DND-41 (cell line): ENCODE measurements around the gene GLYATL3.

Experiments used
- ATAC-seq: fragments of 200-7000 bp; cut with Tn5 transposase; 3 replicates; pipeline ENCODE4 v1.9.1; 2021; ENCODE audit warnings: low read depth; ENCODE audit not compliant: insufficient read depth
- DNase-seq: peaks from one replicate; pipeline ENCODE4 v3.0.0-alpha.2; 2020
- H2AFZ ChIP-seq: 2 replicates; pipeline ENCODE4 v1.6.0; 2012; ENCODE audit warnings: low read depth, low read length
- H3K27ac ChIP-seq: 2 replicates; pipeline ENCODE4 v1.5.1; 2012; ENCODE audit warnings: low read length, inconsistent platforms
- H3K27me3 ChIP-seq: fragments of 200-600 bp; sonication (generic); 2 replicates; pipeline ENCODE4 v1.6.0; 2012; ENCODE audit warnings: low read length, mild to moderate bottlenecking, inconsistent platforms; ENCODE audit not compliant: insufficient read depth, poor library complexity
- H3K36me3 ChIP-seq: 2 replicates; pipeline ENCODE4 v1.5.1; 2012; ENCODE audit warnings: low read length, inconsistent platforms; ENCODE audit not compliant: insufficient read depth
- H3K4me1 ChIP-seq: 2 replicates; pipeline ENCODE4 v1.5.1; 2012; ENCODE audit warnings: mild to moderate bottlenecking, low read length; ENCODE audit not compliant: insufficient read depth
- H3K4me2 ChIP-seq: 2 replicates; pipeline ENCODE4 v1.6.0; 2012; ENCODE audit warnings: mild to moderate bottlenecking, moderate library complexity, low read length, inconsistent platforms; ENCODE audit not compliant: insufficient read depth
- H3K4me3 ChIP-seq, 2 experiments: fragments of 200-600 bp in 1 of 2; shearing (Covaris generic) in 1 of 2; 2 replicates each; pipeline ENCODE4 v1.5.1; 2012 to 2016; ENCODE audit warnings: inconsistent platforms in 2 of 2, low read length in 2 of 2, mild to moderate bottlenecking in 2 of 2, low read depth in 1 of 2, moderate library complexity in 1 of 2
- H3K79me2 ChIP-seq: 2 replicates; pipeline ENCODE4 v1.6.0; 2012; ENCODE audit warnings: low read length, inconsistent platforms; ENCODE audit not compliant: insufficient read depth
- H3K9ac ChIP-seq: 2 replicates; pipeline ENCODE4 v1.6.0; 2012; ENCODE audit warnings: low read depth, mild to moderate bottlenecking, inconsistent platforms, low read length, moderate library complexity
- H3K9me3 ChIP-seq: 2 replicates; pipeline ENCODE4 v1.5.1; 2012; ENCODE audit warnings: low read length, moderate library complexity, mild to moderate bottlenecking, inconsistent platforms; ENCODE audit not compliant: insufficient read depth, severe bottlenecking
- H4K20me1 ChIP-seq: 2 replicates; pipeline ENCODE4 v1.6.0; 2012; ENCODE audit warnings: low read length; ENCODE audit not compliant: insufficient read depth
- EZH2 ChIP-seq: IDR thresholded peaks from 3 replicates; pipeline ENCODE4 v1.6.1; 2012; ENCODE audit warnings: borderline replicate concordance, low read depth, mild to moderate bottlenecking, moderate library complexity, low read length, inconsistent platforms; ENCODE audit not compliant: severe bottlenecking
- TF ChIP-seq, protein P1 (sequence below): IDR thresholded peaks from 2 replicates; pipeline ENCODE4 v1.5.1; 2012; ENCODE audit warnings: borderline replicate concordance, low read length, moderate library complexity, mild to moderate bottlenecking; ENCODE audit not compliant: poor library complexity, severe bottlenecking; ENCODE audit errors: extremely low read depth

GLYATL3 gene

DNA sequence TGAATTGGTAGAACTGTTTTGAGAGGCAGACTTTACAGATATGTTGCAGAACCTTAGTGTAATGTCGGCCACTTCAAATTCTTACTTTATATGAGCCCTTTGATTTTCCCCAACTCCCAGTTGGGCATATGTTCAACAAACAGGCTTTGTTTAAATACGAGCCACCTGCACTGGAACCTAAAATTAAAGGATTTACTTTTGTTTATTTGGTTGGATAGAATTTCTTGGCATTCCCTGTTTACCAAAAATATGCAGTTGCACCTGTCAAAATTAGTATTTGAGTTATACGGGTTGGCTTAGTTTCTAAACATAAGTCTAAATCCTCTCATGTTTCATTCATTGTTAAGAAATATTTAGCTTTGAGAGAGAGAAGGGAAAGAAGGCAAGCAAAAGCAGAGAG is 2.4 kb upstream of the GLYATL3 start:
- Histone ChIP-seq H3K36me3 (peaks cover 18% of the 10 kb centered on the region), H3K27ac (no peak overlapping the region), H3K27me3 (no peaks in the 10 kb centered on the region), H2AFZ (no peak overlapping the region), H4K20me1 (no peaks in the 10 kb centered on the region), H3K4me2 (no peak overlapping the region), H3K4me3 (no peak overlapping the region), H3K79me2 (no peaks in the 10 kb centered on the region), H3K9ac (no peak overlapping the region), H3K9me3 (no peaks in the 10 kb centered on the region), H3K4me1 (no peaks in the 10 kb centered on the region)
- ATAC-seq (no peak), DNase-seq (no peak)
- TF ChIP-seq EZH2: no peak
- TF ChIP-seq, protein P1, sequence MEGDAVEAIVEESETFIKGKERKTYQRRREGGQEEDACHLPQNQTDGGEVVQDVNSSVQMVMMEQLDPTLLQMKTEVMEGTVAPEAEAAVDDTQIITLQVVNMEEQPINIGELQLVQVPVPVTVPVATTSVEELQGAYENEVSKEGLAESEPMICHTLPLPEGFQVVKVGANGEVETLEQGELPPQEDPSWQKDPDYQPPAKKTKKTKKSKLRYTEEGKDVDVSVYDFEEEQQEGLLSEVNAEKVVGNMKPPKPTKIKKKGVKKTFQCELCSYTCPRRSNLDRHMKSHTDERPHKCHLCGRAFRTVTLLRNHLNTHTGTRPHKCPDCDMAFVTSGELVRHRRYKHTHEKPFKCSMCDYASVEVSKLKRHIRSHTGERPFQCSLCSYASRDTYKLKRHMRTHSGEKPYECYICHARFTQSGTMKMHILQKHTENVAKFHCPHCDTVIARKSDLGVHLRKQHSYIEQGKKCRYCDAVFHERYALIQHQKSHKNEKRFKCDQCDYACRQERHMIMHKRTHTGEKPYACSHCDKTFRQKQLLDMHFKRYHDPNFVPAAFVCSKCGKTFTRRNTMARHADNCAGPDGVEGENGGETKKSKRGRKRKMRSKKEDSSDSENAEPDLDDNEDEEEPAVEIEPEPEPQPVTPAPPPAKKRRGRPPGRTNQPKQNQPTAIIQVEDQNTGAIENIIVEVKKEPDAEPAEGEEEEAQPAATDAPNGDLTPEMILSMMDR: no peak

DNA sequence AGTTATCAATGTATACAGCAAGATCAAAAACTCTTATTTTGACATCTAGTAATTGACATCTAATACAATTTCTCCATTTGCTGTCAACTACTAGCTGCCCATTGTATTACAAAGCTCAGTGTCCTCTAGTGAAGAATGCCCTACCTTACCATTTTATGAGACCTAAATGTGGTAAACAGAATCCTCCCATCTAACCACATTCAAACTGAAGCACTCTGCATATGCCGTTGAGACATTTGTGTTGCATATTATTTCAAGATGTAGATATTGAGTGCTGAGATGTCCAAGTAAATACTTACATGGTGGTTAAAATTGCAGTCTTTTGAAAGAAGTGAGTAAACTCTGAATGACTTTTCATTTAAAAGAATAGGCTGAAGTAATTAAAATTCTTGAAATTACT is 597 bp upstream of the GLYATL3 start:
- DNase-seq: no peak
- no peak for ATAC-seq
- Histone ChIP-seq H2AFZ (no peak overlapping the region), H3K4me1 (no peaks in the 10 kb centered on the region), H3K27ac (no peak overlapping the region), H3K4me2 (no peak overlapping the region), H3K9me3 (no peaks in the 10 kb centered on the region), H3K27me3 (no peaks in the 10 kb centered on the region), H3K79me2 (no peaks in the 10 kb centered on the region), H3K9ac (no peak overlapping the region), H3K36me3 (peaks cover 1% of the 10 kb centered on the region; the same call in 1 of the 2 replicates), H3K4me3 (no peak overlapping the region), H4K20me1 (no peaks in the 10 kb centered on the region)
- TF ChIP-seq, protein P1: no peak
- no peak for TF ChIP-seq EZH2

DNA sequence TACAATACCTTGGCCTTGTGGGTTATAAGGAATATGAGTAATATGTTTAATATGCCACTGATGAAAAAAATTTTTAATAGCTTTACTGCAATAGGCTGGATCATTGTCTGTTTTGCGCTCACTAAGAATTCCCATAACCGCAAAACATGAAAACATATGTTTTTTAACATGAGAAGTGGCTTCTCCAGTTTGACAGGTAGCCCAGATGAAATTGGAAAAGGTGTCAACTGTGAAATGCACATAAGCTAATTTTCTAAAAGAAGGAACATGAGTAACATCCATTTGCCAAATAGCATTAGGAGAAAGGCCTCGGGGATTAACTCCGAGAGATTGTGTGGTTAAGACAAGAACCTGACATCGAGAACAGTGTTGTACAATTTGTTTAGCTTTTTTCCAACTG is 4.9 kb downstream of the GLYATL3 start:
- H3K4me3 ChIP-seq: no peak overlapping the region
- H3K27ac ChIP-seq: no peak overlapping the region
- TF ChIP-seq EZH2: no peak
- TF ChIP-seq, protein P1: no peak
- H4K20me1 ChIP-seq: no peaks in the 10 kb centered on the region
- H3K4me2 ChIP-seq: no peak overlapping the region
- no peaks in the 10 kb centered on the region for H3K4me1 ChIP-seq
- H3K9ac ChIP-seq: no peak overlapping the region
- ATAC-seq (no peak), DNase-seq (no peak)
- no peak overlapping the region for H2AFZ ChIP-seq
- H3K27me3 ChIP-seq: no peaks in the 10 kb centered on the region
- no peaks in the 10 kb centered on the region for H3K9me3 ChIP-seq
- H3K79me2 ChIP-seq: no peaks in the 10 kb centered on the region
- H3K36me3 ChIP-seq: no peaks in the 10 kb centered on the region

DNA sequence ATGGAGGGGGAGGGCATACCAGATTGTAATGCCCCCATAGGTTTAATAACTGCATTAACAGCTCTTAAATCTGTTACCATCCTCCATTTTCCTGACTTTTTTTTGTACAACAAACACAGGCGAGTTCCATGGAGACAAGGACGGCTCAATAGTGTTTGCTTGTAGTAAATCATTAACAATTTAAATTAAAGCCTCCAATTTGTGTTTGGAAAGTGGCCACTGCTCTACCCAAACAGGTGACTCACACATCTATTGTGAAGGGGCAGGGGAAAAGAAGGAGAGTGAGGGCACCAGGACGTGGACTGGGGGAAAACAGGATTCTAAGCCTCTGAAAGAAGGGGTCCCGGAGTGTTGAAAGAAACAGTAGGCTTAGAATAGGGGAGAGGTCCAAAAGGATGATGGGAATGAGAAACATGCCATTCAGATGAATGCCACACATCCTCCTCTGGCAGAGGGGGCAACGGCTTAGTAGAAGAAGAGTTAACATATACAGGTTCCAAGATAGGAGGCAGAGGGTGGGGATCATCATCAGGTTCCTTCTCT is 6.9 kb downstream of the GLYATL3 start:
- no peak for DNase-seq
- ATAC-seq: no peak
- Histone ChIP-seq H3K4me3 (no peak overlapping the region), H3K9me3 (no peaks in the 10 kb centered on the region), H4K20me1 (no peaks in the 10 kb centered on the region), H3K36me3 (no peaks in the 10 kb centered on the region), H3K79me2 (no peaks in the 10 kb centered on the region), H3K9ac (no peak overlapping the region), H3K4me1 (no peaks in the 10 kb centered on the region), H3K27me3 (no peaks in the 10 kb centered on the region), H3K27ac (no peak overlapping the region), H2AFZ (no peak overlapping the region), H3K4me2 (no peak overlapping the region)
- TF ChIP-seq, protein P1: no peak
- TF ChIP-seq EZH2: no peak
